ENCODE results near the gene SEMA3F. TPM values are rescaled to one million over a fixed set of nuclear protein-coding genes. Genes with fewer than 3 reads are reported as not detected.

Gene SEMA3F
- total RNA-seq, 1 donor from 2014 or later: 9.1 TPM

- no peak for DNase-seq (ENCODE audit: low spot score)
Observed at GRCh38 chr3:50230794-50231125, 75.6 kb downstream of the SEMA3F start.

- DNase-seq (ENCODE audit: low spot score): no peak
Observed at GRCh38 chr3:50231581-50231980, 76.5 kb downstream of the SEMA3F start.

DNA sequence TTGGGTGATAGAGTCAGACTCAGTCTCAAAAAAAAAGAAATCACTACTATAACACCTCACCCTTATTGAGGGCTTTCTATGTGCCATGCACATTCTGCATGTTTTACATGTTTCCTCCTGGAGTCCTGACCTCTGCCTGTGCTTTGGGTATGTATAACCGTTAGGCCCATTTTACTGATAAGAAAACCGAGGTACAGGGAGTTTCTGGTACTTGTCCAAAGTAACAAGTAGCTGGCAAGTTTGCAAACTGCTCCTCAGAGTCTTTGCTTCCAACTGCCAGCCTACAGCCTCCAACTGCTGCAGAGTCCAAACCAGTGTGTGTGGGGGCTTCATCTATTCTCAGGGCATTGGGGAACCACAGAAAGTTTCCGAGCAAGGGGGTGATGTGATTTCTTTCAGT, 77.2 kb downstream of the SEMA3F start:
- DNase-seq (ENCODE audit: low spot score): no peak

- no peak for DNase-seq (ENCODE audit: low spot score)
Observed at GRCh38 chr3:50233176-50233575, 78.1 kb downstream of the SEMA3F start.

DNA sequence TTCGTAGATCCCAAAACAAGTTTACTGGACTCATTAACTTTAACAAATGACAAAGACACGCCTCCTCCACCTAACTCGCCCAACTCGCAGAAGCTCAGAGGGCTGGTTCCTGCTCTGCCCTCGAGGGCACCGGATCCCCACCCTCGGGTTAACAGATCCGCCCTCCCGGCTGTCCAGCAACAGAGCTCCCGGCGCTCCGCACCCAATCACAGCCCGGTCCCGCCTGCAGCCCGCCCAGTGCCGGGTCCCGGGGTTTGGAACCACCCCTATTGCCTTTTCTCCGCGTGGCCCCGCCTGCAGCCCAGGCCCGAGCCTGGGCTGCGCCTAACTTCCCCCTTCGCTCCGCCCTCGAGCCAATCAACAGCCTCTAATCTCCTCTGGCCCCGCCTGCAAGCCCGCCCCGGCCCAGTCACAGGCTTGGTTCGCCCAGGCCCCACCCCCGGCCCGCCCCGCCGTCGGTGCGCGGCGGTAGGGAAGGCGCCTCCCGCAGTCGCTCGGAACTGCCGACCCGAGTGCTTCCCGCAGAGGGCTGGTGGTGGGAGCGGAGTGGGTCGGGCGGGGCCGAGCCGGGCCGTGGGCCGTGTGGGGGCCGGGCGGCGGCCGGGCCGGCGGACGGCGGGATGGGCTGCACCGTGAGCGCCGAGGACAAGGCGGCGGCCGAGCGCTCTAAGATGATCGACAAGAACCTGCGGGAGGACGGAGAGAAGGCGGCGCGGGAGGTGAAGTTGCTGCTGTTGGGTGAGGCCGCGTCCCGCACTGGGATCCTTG, 80.8 kb downstream of the SEMA3F start, which contains the start of gene GNAI2:
GNAI2 (plus strand) TSS at position 489 of the 768 bp plus-strand sequence; CDS start at position 621, 132 bp downstream.
- DNase-seq (ENCODE audit: low spot score): peak; percentile 100

- DNase-seq (ENCODE audit: low spot score): peak; percentile 20
Observed at GRCh38 chr3:50236484-50237132, 81.5 kb downstream of the SEMA3F start.

DNA sequence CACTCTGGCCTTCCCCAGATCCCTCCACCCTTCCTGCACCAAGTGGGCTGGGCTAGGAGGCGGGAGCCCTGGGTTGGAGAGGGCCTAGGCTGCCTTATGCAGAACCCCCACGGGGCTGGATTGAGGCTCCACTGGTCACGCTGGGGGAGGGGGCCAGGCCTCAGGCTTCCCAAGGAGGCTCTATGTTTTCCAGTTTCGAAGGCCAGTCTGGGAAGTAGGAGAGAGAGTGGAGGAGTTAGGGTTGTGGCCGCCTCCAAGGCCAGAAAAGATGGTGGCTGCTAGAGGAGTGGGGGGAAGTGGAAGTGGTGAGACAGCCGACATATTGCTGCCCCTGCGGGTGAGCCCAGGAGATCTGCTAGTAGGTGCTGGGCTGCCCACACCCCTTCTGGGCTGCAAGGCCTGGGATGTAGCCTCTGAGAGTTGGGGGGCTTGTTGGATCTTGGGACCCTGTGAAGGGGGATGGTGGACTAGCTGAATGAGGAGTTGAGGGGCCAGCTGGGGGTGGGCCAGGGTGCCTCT, 82.1 kb downstream of the SEMA3F start:
- DNase-seq (ENCODE audit: low spot score): peak; percentile 87

DNA sequence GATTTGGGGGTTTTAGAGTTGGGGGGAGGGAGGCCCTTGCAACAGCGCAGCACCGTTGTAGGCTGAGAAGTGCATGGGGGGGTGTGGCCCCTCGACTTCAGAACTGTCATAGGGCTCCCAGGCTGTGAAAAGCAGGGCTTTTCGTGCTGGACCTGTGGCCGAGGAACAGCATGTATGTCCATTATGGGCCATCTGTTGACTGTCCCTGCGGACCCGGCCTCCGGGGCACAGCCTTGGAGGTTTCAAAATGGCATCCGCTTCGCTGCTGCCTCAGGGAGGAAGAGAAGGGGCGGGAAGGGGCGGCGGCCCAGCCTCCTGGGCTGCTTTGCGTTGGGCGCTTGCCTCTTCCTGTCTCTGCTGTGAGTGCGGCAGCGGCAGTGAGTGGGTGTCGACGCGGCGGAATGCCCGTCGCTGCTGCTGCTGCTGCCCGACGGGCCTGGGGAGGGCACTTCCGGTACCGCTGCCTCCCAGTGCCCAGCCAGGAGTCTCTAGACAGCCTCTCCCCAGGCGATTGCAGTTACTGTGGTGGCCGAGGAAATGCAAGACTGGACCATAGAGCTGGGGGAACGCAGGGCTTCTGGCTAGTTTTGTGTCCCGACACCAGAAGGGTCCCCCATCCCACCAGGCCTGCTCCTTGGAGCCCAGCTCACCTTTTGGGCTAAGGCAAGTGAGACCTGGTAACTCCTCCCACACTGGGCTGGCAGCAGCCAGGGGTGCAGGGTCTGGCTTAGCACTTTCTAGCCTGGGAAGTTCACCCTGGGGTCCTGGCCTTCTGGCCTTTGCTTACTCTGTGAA, 82.8 kb downstream of the SEMA3F start:
- DNase-seq (ENCODE audit: low spot score): peak; percentile 92

DNA sequence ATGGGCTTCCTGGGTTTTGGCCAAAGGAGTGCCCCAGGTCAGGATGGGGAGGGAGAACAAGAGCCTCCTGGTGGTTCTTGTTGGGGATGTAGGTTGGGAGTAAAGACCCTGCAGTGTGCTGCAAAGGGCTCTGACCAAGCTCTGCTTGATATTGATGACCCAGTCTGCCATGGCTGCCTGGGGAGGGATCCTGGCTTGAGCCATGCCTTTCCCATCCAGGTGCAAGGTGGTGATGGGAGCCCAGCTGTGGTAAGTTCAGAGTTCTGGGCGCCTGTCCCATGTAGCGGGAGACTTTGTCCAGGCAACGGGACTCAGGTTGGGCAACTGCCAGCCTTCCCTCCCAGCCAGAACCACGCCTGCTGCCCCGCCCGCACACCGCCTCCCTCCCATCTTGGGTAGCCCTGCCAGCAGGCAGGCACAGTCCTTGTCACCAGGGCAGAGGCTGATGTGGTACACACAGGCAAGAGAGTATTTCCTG, 83.5 kb downstream of the SEMA3F start:
- no peak for DNase-seq (ENCODE audit: low spot score)

Other genes starting within 250 kb of the SEMA3F start
- gene MON1A, start 225.5 kb upstream of the SEMA3F start, total RNA-seq (ENCODE audit: insufficient read depth, low replicate concordance): 4.6 TPM
- 49.8 TPM for gene RBM6, start 215.2 kb upstream of the SEMA3F start, total RNA-seq (ENCODE audit: insufficient read depth, low replicate concordance)
- gene RBM5, start 66.4 kb upstream of the SEMA3F start, total RNA-seq (ENCODE audit: insufficient read depth, low replicate concordance): 142 TPM
- not detected for gene GNAT1, start 36.3 kb downstream of the SEMA3F start, total RNA-seq (ENCODE audit: insufficient read depth, low replicate concordance)
- gene SLC38A3, start 49.9 kb downstream of the SEMA3F start, total RNA-seq (ENCODE audit: insufficient read depth, low replicate concordance): not detected
- gene GNAI2, start 80.9 kb downstream of the SEMA3F start, total RNA-seq (ENCODE audit: insufficient read depth, low replicate concordance): 93.9 TPM
- 29.4 TPM for gene SEMA3B, start 113.8 kb downstream of the SEMA3F start, total RNA-seq (ENCODE audit: insufficient read depth, low replicate concordance)
- 4.8 TPM for gene LSMEM2, start 123.8 kb downstream of the SEMA3F start, total RNA-seq (ENCODE audit: insufficient read depth, low replicate concordance)
- 45.3 TPM for gene IFRD2, start 137.1 kb downstream of the SEMA3F start, total RNA-seq (ENCODE audit: insufficient read depth, low replicate concordance)
- gene HYAL3, start 144.1 kb downstream of the SEMA3F start, total RNA-seq (ENCODE audit: insufficient read depth, low replicate concordance): 7.5 TPM
- gene NAA80, start 144.1 kb downstream of the SEMA3F start, total RNA-seq (ENCODE audit: insufficient read depth, low replicate concordance): 2.2 TPM
- gene HYAL1, start 148.2 kb downstream of the SEMA3F start, total RNA-seq (ENCODE audit: insufficient read depth, low replicate concordance): 2.9 TPM
- gene HYAL2, start 167.4 kb downstream of the SEMA3F start, total RNA-seq (ENCODE audit: insufficient read depth, low replicate concordance): 51.8 TPM
- 18.8 TPM for gene TUSC2, start 172.9 kb downstream of the SEMA3F start, total RNA-seq (ENCODE audit: insufficient read depth, low replicate concordance)
- 25.8 TPM for gene RASSF1, start 185.5 kb downstream of the SEMA3F start, total RNA-seq (ENCODE audit: insufficient read depth, low replicate concordance)
- gene ZMYND10, start 190.4 kb downstream of the SEMA3F start, total RNA-seq (ENCODE audit: insufficient read depth, low replicate concordance): 5.3 TPM
- 13.7 TPM for gene NPRL2, start 195.5 kb downstream of the SEMA3F start, total RNA-seq (ENCODE audit: insufficient read depth, low replicate concordance)
- gene CYB561D2, start 195.5 kb downstream of the SEMA3F start, total RNA-seq (ENCODE audit: insufficient read depth, low replicate concordance): 15.4 TPM
- 19.7 TPM for gene TMEM115, start 204.2 kb downstream of the SEMA3F start, total RNA-seq (ENCODE audit: insufficient read depth, low replicate concordance)